ENCODE results near the gene CDK2AP2. TPM values are rescaled to one million over a fixed set of nuclear protein-coding genes. Genes with fewer than 3 reads are reported as not detected.

CDK2AP2 gene
- total and polyA plus RNA-seq, 10 of the 15 experiments (the other 5 are each of a cell fraction or from before 2014, with no cell fraction given), result 8.0 to 177 (median 40.9) TPM

GRCh38 chr11:67507864-67508485 is at the start of gene CDK2AP2 (continued):
- TF ChIP-seq SIX5 (IDR thresholded peaks at IDR 0.05; ENCODE audit: low read depth, low read length, severe bottlenecking) (no peak), TAF1 (IDR thresholded peaks at IDR 0.05; ENCODE audit: borderline replicate concordance, low read depth, low read length) (0 out of 2 replicates have a peak, but pooled peaks have one; percentile 18), JUNB (IDR thresholded peaks at IDR 0.05) (no peak), RELB (IDR thresholded peaks at IDR 0.05; ENCODE audit: low read depth) (no peak; the same call in 1 of the 2 replicates), CHD1 (IDR thresholded peaks at IDR 0.05; ENCODE audit: low read depth, low read length) (no peak), BMI1 (IDR thresholded peaks at IDR 0.05; ENCODE audit: borderline replicate concordance) (no peak), SMARCA5 (IDR thresholded peaks at IDR 0.05) (peak; percentile 78; the same call in 1 of the 2 replicates), KDM1A (IDR thresholded peaks at IDR 0.05; ENCODE audit: borderline replicate concordance) (0 out of 2 replicates have a peak, but pooled peaks have one; percentile 9)

GRCh38 chr11:67556244-67556643 is 48.3 kb upstream of the CDK2AP2 start:
- Histone ChIP-seq H3K79me2 (ENCODE audit: control insufficient read depth, insufficient read depth, low read length) (no peaks in the 10 kb centered on the region), H3K36me3 (ENCODE audit: control insufficient read depth in 2 of 2, insufficient read depth in 2 of 2, low read length in 1 of 2) (no peaks in the 10 kb centered on the region), H3K4me3 (no peak overlapping the region), H3K9ac (ENCODE audit: control insufficient read depth, insufficient read depth, low read length) (no peak overlapping the region), H3K4me2 (ENCODE audit: control insufficient read depth, insufficient read depth) (no peak overlapping the region), H3K9me3 (replicated peaks; ENCODE audit: control insufficient read depth, insufficient read depth, low read length) (peaks cover 12% of the 10 kb centered on the region; the same call in 2 of the 3 replicates), H3K4me1 (ENCODE audit: control insufficient read depth, insufficient read depth, low read length) (peaks cover 15% of the 10 kb centered on the region), H3K27ac (ENCODE audit: control insufficient read depth, insufficient read depth) (no peak overlapping the region), H3K27me3 (replicated peaks in 1 of 2; ENCODE audit: control insufficient read depth in 2 of 2, insufficient read depth in 2 of 2, low read length in 1 of 2) (no peaks in the 10 kb centered on the region), H4K20me1 (ENCODE audit: control insufficient read depth, insufficient read depth) (no peaks in the 10 kb centered on the region), H2AFZ (ENCODE audit: control insufficient read depth, low read depth, low read length) (no peak overlapping the region)
- intact Hi-C loops (cut with micrococcal nuclease; ENCODE audit: unreplicated experiment), result loop anchor here (5.0 kb wide), 1 partner anchor 49 kb away; the partner anchor contains the start of genes CDK2AP2 and PITPNM1
- DNase-seq (ENCODE audit: low read depth, low spot score) (no peak), ATAC-seq (no peak), FAIRE-seq (no peak)
- CTCF ChIA-PET, result interaction anchor here (1.1 kb wide), 1 partner anchor 27 kb away, joined by 4 read pairs; the partner anchor contains the start of gene GSTP1
- BruUV-seq (replicated peaks), result no TSS peak
- no peak for TF ChIP-seq SREBF2 (IDR thresholded peaks at IDR 0.05; ENCODE audit: low read length)
- TF ChIP-seq EZH2 (IDR thresholded peaks at IDR 0.05; ENCODE audit: borderline replicate concordance, control insufficient read depth, low read depth, low read length), result no peak
- no peak for TF ChIP-seq BHLHE40 (IDR thresholded peaks at IDR 0.05; ENCODE audit: borderline replicate concordance in 1 of 2, low read depth in 2 of 2, low read length in 1 of 2)
- TF ChIP-seq SREBF1 (IDR thresholded peaks at IDR 0.05; ENCODE audit: low read length), result no peak
- no peak for TF ChIP-seq JUNB (IDR thresholded peaks at IDR 0.05)
- no peak for TF ChIP-seq CHD2 (IDR thresholded peaks at IDR 0.05; ENCODE audit: borderline replicate concordance, low read depth, low read length)
- TF ChIP-seq RELB (IDR thresholded peaks at IDR 0.05; ENCODE audit: low read depth), result no peak
- TF ChIP-seq ZBTB33 (IDR thresholded peaks at IDR 0.05), result no peak
- TF ChIP-seq CREM (IDR thresholded peaks at IDR 0.05; ENCODE audit: low read depth), result no peak
- no peak for TF ChIP-seq BMI1 (IDR thresholded peaks at IDR 0.05; ENCODE audit: borderline replicate concordance)
- no peak for TF ChIP-seq IKZF1 (conservative IDR thresholded peaks at IDR 0.05)
- TF ChIP-seq HDAC6 (IDR thresholded peaks at IDR 0.05; ENCODE audit: unreplicated experiment), result no peak
- POLR2A ChIA-PET, result interaction anchor here (1.2 kb wide), 1 partner anchor 14 kb away, joined by 5 read pairs; no protein-coding TSS in a partner anchor
- WGBS (ENCODE audit: insufficient coverage, insufficient replicate concordance, low lambda C conversion rate, missing lambda C conversion rate), result 40% methylated on average over 3 of the region's 3 CpGs
- in situ Hi-C loops (cut with MboI), result no loop called here
- SMC1A ChIA-PET (ENCODE audit: uncharacterized antibody, unreplicated experiment), result interaction anchor here (1.7 kb wide), 1 partner anchor 143 kb away, joined by 4 read pairs; no protein-coding TSS in a partner anchor
- RAD21 ChIA-PET (ENCODE audit: unreplicated experiment), result interaction anchor here (0.9 kb wide), 1 partner anchor 141 kb away, joined by 3 read pairs; no protein-coding TSS in a partner anchor

Measured in GM12878 (cell line).